HepG2 (cell line): ENCODE data around the gene CRAMP1. TPM values are rescaled to one million over a fixed set of nuclear protein-coding genes. Genes with fewer than 3 reads are reported as not detected.
"Not testable (repeated sequence)": the region's sequence is repeated elsewhere in the genome, so short reads cannot be mapped to it uniquely, and the experiment has no call there.

Source experiments
- FOXP1 ChIP-seq, 2 experiments: fragments of 450-650 bp in 1 of 2; IDR thresholded peaks; 2 replicates each; pipeline ENCODE4 v1.6.1; 2017 to 2018; ENCODE audit warnings: antibody characterized with exemption in 1 of 2
- GABPA ChIP-seq, 2 experiments: IDR thresholded peaks; 2 replicates each; pipeline ENCODE4 v1.6.1; 2011 to 2016; ENCODE audit warnings: low read depth in 2 of 2, low read length in 1 of 2, missing biosample characterization in 1 of 2, missing genetic modification characterization in 1 of 2
- HOXA3 ChIP-seq: sonication (generic); formaldehyde crosslinking; IDR thresholded peaks from 2 replicates; pipeline ENCODE4 v1.5.0; 2020; ENCODE audit warnings: missing genetic modification reagents
- KDM1A ChIP-seq: IDR thresholded peaks from 2 replicates; pipeline ENCODE4 v1.6.1; 2016; ENCODE audit warnings: missing compliant biosample characterization
- ZMYM4 ChIP-seq: sonication (generic); formaldehyde crosslinking; IDR thresholded peaks from 2 replicates; pipeline ENCODE4 v1.8.1; 2023; ENCODE audit warnings: mild to moderate bottlenecking, missing genetic modification reagents
- ZNF687 ChIP-seq: sonication (generic); formaldehyde crosslinking; IDR thresholded peaks from 2 replicates; pipeline ENCODE4 v1.5.1; 2020; ENCODE audit warnings: mild to moderate bottlenecking, missing genetic modification reagents, moderate library complexity
- ZNF788 ChIP-seq: sonication (generic); formaldehyde crosslinking; IDR thresholded peaks from 2 replicates; pipeline ENCODE4 v1.5.0; 2020; ENCODE audit warnings: mild to moderate bottlenecking, missing genetic modification reagents, borderline replicate concordance
- polyA plus RNA-seq, 8 experiments: library from polyadenylated mRNA; depleted of rRNA in 3 of 8; stranded (reverse) in 7 of 8; unstranded in 1 of 8; fragments of >200 nt; fragmentation: Illumina TruSeq in 4 of 8; extraction: Trizol in 4 of 8; gene quantifications; 2 replicates each; pipeline versions ENCODE4 v1.2.1 to v1.2.3, GENCODE V29; 2011 to 2016; ENCODE audit warnings: low read depth in 4 of 8, missing spikeins in 1 of 8, mixed read lengths in 1 of 8; ENCODE audit not compliant: insufficient read depth in 1 of 8
- total RNA-seq, 5 experiments: library from RNA; depleted of rRNA; stranded (reverse); fragments of >200 nt; fragmentation: Illumina TruSeq; extraction: Trizol; gene quantifications; 2 replicates each; pipeline ENCODE4 v1.2.3, GENCODE V29; 2016; ENCODE audit warnings: low read depth in 1 of 5
- TF ChIP-seq, protein P1 (sequence below): sonication (generic); formaldehyde crosslinking; IDR thresholded peaks from 2 replicates; pipeline ENCODE4 v1.5.1; 2020; ENCODE audit warnings: mild to moderate bottlenecking, missing genetic modification reagents

Gene CRAMP1
- total and polyA plus RNA-seq, 2 of the 13 experiments (the other 11 are each of a cell fraction or from before 2014, with no cell fraction given): 6.8 to 9.7 TPM

- TF ChIP-seq, protein P1, sequence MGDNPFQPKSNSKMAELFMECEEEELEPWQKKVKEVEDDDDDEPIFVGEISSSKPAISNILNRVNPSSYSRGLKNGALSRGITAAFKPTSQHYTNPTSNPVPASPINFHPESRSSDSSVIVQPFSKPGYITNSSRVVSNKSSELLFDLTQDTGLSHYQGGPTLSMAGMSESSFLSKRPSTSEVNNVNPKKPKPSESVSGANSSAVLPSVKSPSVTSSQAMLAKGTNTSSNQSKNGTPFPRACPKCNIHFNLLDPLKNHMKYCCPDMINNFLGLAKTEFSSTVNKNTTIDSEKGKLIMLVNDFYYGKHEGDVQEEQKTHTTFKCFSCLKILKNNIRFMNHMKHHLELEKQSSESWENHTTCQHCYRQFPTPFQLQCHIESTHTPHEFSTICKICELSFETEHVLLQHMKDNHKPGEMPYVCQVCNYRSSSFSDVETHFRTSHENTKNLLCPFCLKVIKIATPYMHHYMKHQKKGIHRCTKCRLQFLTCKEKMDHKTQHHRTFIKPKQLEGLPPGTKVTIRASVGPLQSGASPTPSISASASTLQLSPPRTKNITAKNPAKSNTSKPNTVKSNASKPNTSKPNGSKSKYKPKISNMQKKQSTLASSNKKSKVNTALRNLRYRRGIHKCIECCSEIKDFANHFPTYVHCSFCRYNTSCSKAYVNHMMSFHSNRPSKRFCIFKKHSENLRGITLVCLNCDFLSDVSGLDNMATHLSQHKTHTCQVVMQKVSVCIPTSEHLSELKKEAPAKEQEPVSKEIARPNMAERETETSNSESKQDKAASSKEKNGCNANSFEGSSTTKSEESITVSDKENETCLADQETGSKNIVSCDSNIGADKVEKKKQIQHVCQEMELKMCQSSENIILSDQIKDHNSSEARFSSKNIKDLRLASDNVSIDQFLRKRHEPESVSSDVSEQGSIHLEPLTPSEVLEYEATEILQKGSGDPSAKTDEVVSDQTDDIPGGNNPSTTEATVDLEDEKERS (CRISPR knock-in tag): peak; percentile 85
- TF ChIP-seq ZNF687 (peak; percentile 40), KDM1A (peak; percentile 75; the same call in 1 of the 2 replicates), GABPA (CRISPR knock-in tag; IDR thresholded peaks at IDR 0.05; ENCODE audit: low read depth) (peak; percentile 32; the same call in 1 of the 2 replicates), ZMYM4 (CRISPR knock-in tag) (0 out of 2 replicates have a peak, but pooled peaks have one; percentile 26), FOXP1 (IDR thresholded peaks at IDR 0.05) (peak; percentile 81), FOXP1 (CRISPR knock-in tag; IDR thresholded peaks at IDR 0.05) (peak; percentile 94), HOXA3 (peak; percentile 54; the same call in 1 of the 2 replicates), ZNF788 (CRISPR knock-in tag) (peak; percentile 37; the same call in 1 of the 2 replicates)
- TF ChIP-seq GABPA (IDR thresholded peaks at IDR 0.05; ENCODE audit: low read depth, low read length): not testable (repeated sequence)
Observed at GRCh38 chr16:1719559-1720229, 107.5 kb downstream of the CRAMP1 start (continued).
